Activated T-helper 17 cell treated with anti-CD3 and anti-CD28 coated beads, Interleukin-2, amount 50 U/mL, for 72 hours (primary cell): ENCODE data around the gene NOTCH1. TPM values are rescaled to one million over a fixed set of nuclear protein-coding genes. Genes with fewer than 3 reads are reported as not detected.
"Not testable (repeated sequence)": the region's sequence is repeated elsewhere in the genome, so short reads cannot be mapped to it uniquely, and the experiment has no call there.

ENCODE experiments used
- ATAC-seq: fragments of 150-1000 bp; cut with Tn5 transposase; replicated peaks from 2 replicates; pipeline ENCODE4 v1.10.0; 2021; ENCODE audit warnings: mild to moderate bottlenecking, moderate library complexity
- H3K27ac Mint-ChIP-seq: one replicate; pipeline ENCODE4 v1.8.0; 2022; ENCODE audit warnings: mixed read lengths
- H3K27me3 Mint-ChIP-seq: one replicate; pipeline ENCODE4 v1.8.0; 2022; ENCODE audit warnings: mixed read lengths
- H3K36me3 Mint-ChIP-seq: one replicate; pipeline ENCODE4 v1.8.0; 2022; ENCODE audit warnings: low read depth, mild to moderate bottlenecking, mixed read lengths
- H3K4me1 Mint-ChIP-seq: one replicate; pipeline ENCODE4 v1.8.0; 2022; ENCODE audit warnings: mixed read lengths
- H3K4me3 Mint-ChIP-seq: one replicate; pipeline ENCODE4 v1.8.0; 2022; ENCODE audit warnings: mild to moderate bottlenecking, mixed read lengths
- H3K9me3 Mint-ChIP-seq: one replicate; pipeline ENCODE4 v1.8.0; 2022; ENCODE audit warnings: mixed read lengths
- total RNA-seq, 2 donors: library from RNA; stranded (reverse); gene quantifications; one replicate each; pipeline ENCODE4 v1.2.3, GENCODE V29; 2022

NOTCH1 gene
- total RNA-seq, 2 donors from 2014 or later = 63.8 to 65.9 TPM

DNA sequence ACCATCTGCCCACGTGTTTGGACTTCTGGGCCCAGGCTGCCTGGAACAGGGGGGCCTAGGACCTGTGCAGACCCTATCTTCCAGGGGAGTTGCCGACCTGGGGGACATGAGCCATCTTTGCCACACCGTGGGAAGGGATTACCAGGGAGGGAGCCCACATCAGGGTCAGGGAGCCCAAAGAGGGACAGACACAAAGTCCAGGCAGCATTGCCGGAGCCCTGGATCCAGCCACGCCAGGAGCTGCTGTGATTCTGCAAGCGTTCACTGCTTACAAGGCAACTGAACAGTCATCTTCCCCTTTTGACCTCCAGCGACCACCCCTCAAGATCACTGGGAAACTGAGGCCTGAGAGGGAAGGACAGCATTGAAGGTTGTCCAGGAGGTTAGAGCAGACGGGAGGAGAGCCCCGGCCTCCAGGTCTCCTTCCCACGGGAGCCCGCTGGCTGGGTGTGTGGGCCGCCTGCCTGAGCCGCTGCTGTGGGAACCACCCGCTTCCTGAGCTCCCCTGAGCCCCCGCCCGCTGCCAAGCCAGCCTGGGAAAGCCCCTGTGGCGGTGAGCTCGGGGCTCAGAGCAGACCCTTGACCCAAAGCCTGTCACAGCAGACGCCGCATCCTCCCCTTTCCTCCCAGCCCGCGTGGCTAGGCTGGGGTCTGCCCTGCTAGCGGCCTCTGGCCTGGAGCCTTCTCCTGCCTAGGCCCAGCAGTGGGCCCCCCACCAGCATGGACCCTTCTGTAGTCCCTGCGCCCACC, 17.1 kb upstream of the NOTCH1 start:
- H3K36me3 Mint-ChIP-seq = no peaks in the 10 kb centered on the region
- no peaks in the 10 kb centered on the region for H3K4me1 Mint-ChIP-seq
- no peaks in the 10 kb centered on the region for H3K27me3 Mint-ChIP-seq

DNA sequence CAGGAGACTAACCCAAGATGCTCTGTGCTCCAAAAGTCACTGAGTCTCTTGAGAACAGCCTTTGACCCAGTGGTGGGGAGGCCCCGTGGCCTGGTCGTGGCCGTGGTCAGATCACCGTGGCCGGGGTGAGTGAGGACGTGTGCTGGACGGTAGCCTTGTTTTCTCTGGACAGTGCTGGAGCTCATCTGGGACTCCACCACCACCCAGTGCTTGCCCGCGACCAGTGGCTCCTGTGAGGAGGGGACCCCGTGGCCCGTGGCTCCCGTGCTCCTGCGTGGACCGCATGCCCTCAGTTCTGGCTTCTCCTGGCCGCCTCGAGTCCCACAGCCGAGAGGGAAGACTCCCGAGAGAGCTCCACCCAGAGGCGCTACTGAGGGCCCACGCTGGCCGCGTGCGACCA, 15.9 kb upstream of the NOTCH1 start:
- no peak overlapping the region for H3K4me3 Mint-ChIP-seq
- no peaks in the 10 kb centered on the region for H3K36me3 Mint-ChIP-seq
- H3K27me3 Mint-ChIP-seq = no peaks in the 10 kb centered on the region
- H3K4me1 Mint-ChIP-seq = no peaks in the 10 kb centered on the region
- H3K27ac Mint-ChIP-seq = no peak overlapping the region
- H3K9me3 Mint-ChIP-seq = no peaks in the 10 kb centered on the region
- ATAC-seq = no peak

More for the DNA sequence above, 17.1 kb upstream of the NOTCH1 start:
- Mint-ChIP-seq H3K27ac (no peak overlapping the region), H3K4me3 (no peak overlapping the region), H3K9me3 (no peaks in the 10 kb centered on the region)
- no peak for ATAC-seq

GRCh38 chr9:136560586-136560985, 14.7 kb upstream of the NOTCH1 start:
- Mint-ChIP-seq H3K4me3 (no peak overlapping the region), H3K27me3 (no peaks in the 10 kb centered on the region), H3K27ac (no peak overlapping the region), H3K4me1 (no peaks in the 10 kb centered on the region), H3K36me3 (no peaks in the 10 kb centered on the region), H3K9me3 (no peaks in the 10 kb centered on the region)
- no peak for ATAC-seq

DNA sequence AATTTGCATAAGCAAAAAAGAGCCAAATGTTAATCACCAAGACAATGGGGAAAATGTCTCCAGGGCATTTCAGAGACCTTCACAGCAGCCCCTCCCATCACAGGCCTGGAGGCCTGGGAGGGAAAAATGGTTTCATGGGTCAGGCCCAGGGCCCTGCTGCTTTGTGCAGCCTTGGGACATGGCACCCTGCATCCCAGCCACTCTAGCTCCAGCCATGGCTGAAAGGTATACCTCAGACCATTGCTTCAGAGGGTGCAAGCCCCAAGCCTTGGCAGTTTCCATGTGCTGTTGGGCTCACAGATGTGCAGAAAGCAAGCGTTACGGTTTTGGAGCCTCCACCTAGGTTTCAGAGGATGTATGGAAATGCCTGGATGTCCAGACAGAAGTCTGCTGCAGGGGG, 13.5 kb upstream of the NOTCH1 start:
- not testable (repeated sequence) for H3K9me3 Mint-ChIP-seq, H3K27me3 Mint-ChIP-seq, ATAC-seq, H3K4me1 Mint-ChIP-seq, H3K27ac Mint-ChIP-seq, H3K36me3 Mint-ChIP-seq, H3K4me3 Mint-ChIP-seq

- H3K27ac Mint-ChIP-seq, H3K4me1 Mint-ChIP-seq, H3K4me3 Mint-ChIP-seq, H3K27me3 Mint-ChIP-seq, ATAC-seq, H3K9me3 Mint-ChIP-seq, H3K36me3 Mint-ChIP-seq: not testable (repeated sequence)
These were observed 13.0 kb upstream of the NOTCH1 start for GRCh38 chr9:136558846-136559245.

DNA sequence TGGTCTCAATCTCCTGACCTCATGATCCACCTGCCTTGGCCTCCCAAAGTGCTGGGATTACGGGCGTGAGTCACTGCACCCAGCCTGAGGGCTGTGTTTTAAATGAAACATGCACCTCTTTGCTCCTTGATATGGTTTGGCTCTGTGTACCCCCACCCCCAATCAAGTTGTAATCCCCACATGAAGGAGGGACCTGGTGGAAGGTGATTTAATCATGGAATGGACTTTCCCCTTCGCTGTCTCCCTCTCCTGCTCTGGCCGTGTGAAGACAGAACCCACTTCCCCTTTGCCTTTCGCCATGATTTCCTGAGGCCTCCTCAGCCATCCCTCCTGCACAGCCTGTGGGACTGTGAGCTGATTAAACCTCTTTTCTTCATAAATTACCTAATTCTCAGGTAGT, 12.5 kb upstream of the NOTCH1 start:
- Mint-ChIP-seq H3K27me3 (no peaks in the 10 kb centered on the region), H3K4me1 (no peaks in the 10 kb centered on the region), H3K9me3 (no peaks in the 10 kb centered on the region), H3K27ac (no peak overlapping the region), H3K4me3 (no peak overlapping the region), H3K36me3 (no peaks in the 10 kb centered on the region)
- no peak for ATAC-seq

GRCh38 chr9:136557036-136557435, 11.2 kb upstream of the NOTCH1 start:
- Mint-ChIP-seq H3K27ac (no peak overlapping the region), H3K36me3 (no peaks in the 10 kb centered on the region), H3K9me3 (no peaks in the 10 kb centered on the region), H3K4me3 (no peak overlapping the region), H3K4me1 (no peaks in the 10 kb centered on the region), H3K27me3 (no peaks in the 10 kb centered on the region)
- ATAC-seq = no peak

DNA sequence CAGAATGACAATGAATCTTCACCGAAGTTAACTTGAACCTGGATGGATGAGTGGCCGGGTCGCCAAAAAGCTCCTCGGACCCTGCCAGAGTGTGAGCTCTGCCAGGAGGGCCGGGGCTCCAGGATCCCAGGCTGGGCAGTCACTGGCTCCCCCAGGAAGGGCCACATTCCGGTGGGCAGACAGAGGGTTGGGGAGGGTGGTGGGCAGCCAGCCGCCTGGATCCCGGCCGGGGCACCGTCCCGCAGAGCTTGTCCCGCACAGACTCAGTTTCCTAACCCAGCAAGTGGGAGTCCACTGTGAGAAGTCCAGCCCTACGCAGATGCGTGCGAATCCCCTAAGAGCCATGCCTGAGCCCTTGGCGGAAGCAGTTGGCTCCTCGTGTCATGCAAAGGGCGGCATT, 10.3 kb upstream of the NOTCH1 start:
- H3K4me1 Mint-ChIP-seq = peaks cover 6% of the 10 kb centered on the region
- no peaks in the 10 kb centered on the region for H3K27me3 Mint-ChIP-seq
- no peak overlapping the region for H3K27ac Mint-ChIP-seq
- ATAC-seq = no peak
- no peaks in the 10 kb centered on the region for H3K36me3 Mint-ChIP-seq
- H3K9me3 Mint-ChIP-seq = no peaks in the 10 kb centered on the region
- no peak overlapping the region for H3K4me3 Mint-ChIP-seq

DNA sequence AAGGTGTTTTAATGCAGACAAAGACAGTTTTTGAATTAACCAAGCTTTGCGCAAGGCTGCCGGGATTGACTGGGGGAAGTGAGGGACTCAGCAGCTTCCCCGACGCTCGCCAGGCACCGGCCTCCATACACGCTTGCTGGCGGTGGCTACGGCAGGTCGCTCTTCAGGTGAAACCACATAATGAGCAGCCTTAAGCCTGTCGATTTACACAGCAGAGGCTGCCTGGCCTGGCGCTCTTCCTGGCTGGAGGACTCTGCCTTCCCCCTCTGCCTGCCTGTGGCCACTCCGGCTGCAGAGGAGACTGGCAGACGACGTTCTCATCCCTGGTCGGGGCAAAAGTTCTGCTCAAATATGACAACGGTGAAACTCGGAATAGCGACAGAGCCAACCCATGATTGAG, 9.0 kb upstream of the NOTCH1 start:
- no peak for ATAC-seq
- no peaks in the 10 kb centered on the region for H3K36me3 Mint-ChIP-seq
- peaks cover 6% of the 10 kb centered on the region for H3K4me1 Mint-ChIP-seq
- no peak overlapping the region for H3K27ac Mint-ChIP-seq
- H3K27me3 Mint-ChIP-seq = no peaks in the 10 kb centered on the region
- H3K9me3 Mint-ChIP-seq = no peaks in the 10 kb centered on the region
- H3K4me3 Mint-ChIP-seq = no peak overlapping the region

GRCh38 chr9:136553581-136553980, 7.7 kb upstream of the NOTCH1 start:
- Mint-ChIP-seq H3K4me3 (no peak overlapping the region), H3K36me3 (no peaks in the 10 kb centered on the region), H3K9me3 (no peaks in the 10 kb centered on the region), H3K27ac (no peak overlapping the region), H3K4me1 (peaks cover 6% of the 10 kb centered on the region), H3K27me3 (no peaks in the 10 kb centered on the region)
- no peak for ATAC-seq

GRCh38 chr9:136552117-136552703, 6.4 kb upstream of the NOTCH1 start:
- Mint-ChIP-seq H3K27ac (no peak overlapping the region), H3K36me3 (no peaks in the 10 kb centered on the region), H3K9me3 (no peaks in the 10 kb centered on the region), H3K4me1 (peaks cover 6% of the 10 kb centered on the region), H3K4me3 (peak overlapping the region; percentile 62), H3K27me3 (no peaks in the 10 kb centered on the region)
- ATAC-seq = peak; percentile 62

- Mint-ChIP-seq H3K9me3 (no peaks in the 10 kb centered on the region), H3K27ac (peak overlapping the region; percentile 79), H3K4me1 (peaks cover 6% of the 10 kb centered on the region), H3K4me3 (peak overlapping the region; percentile 62), H3K27me3 (no peaks in the 10 kb centered on the region), H3K36me3 (no peaks in the 10 kb centered on the region)
- peak; percentile 42 for ATAC-seq
These were observed 5.7 kb upstream of the NOTCH1 start for GRCh38 chr9:136551401-136552116.

GRCh38 chr9:136550439-136551289, 4.8 kb upstream of the NOTCH1 start:
- no peak for ATAC-seq
- Mint-ChIP-seq H3K27me3 (no peaks in the 10 kb centered on the region), H3K4me1 (peaks cover 6% of the 10 kb centered on the region), H3K36me3 (no peaks in the 10 kb centered on the region), H3K9me3 (no peaks in the 10 kb centered on the region), H3K27ac (no peak overlapping the region), H3K4me3 (no peak overlapping the region)
